CD4-positive, alpha-beta T cell treated with Interferon alpha-2 for 1 hour (primary cell): ENCODE measurements around the gene DDX49.
A peak's percentile ranks its signal among the peaks of the same experiment; 100 is the strongest.
"Not testable (repeated sequence)": the region's sequence is repeated elsewhere in the genome, so short reads cannot be mapped to it uniquely, and the experiment has no call there.

Experiments used
- DNase-seq, 2 donors: peaks; one replicate each; pipeline ENCODE4 v3.0.0-alpha.2; 2020 to 2022

The DDX49 gene

GRCh38 chr19:18910801-18911436 lies 8.6 kb upstream of the DDX49 start:
- no peak for DNase-seq

DNA sequence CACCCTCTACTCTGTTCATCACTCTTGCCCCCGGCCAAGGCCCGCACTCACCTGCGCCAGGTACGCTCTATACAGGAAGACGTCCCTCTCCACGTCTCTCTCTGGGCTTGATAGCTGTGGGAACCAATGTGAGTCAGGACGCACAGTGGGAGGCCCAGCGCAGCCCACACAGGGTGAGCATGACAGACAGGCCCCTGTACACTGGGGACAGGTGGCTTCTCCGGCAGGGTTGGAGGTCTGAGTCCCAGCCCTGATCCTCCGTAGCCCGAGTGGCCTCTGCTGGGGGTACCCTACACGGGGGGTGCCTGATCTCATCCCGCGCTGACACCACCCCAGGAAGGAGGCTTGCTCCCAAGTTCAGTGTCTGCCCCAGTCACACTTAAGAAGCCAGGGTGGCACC lies 6.6 kb upstream of the DDX49 start:
- no peak for DNase-seq

DNA sequence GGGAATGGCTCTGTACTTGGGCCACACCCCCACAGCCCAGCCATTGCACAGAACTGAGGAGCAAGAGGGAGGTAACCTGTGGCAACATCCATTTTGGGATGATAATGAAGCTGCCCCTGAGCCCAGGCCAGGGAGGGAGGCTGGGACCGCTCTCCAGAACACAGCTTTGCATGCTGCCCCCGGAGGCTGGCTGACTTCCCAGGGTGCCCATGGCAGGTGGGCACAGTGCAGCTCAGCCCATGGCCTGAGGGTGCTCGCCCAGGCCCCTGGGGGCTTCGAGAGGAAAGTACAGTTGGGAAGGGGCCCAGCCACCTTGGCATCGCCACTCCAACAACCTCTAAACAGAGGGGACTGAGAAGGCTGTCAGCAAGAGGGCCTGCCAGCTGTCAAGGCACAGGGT lies 6.0 kb upstream of the DDX49 start:
- DNase-seq = no peak

GRCh38 chr19:18915639-18916038 lies 3.9 kb upstream of the DDX49 start:
- DNase-seq = peak; percentile 37 to 42

DNA sequence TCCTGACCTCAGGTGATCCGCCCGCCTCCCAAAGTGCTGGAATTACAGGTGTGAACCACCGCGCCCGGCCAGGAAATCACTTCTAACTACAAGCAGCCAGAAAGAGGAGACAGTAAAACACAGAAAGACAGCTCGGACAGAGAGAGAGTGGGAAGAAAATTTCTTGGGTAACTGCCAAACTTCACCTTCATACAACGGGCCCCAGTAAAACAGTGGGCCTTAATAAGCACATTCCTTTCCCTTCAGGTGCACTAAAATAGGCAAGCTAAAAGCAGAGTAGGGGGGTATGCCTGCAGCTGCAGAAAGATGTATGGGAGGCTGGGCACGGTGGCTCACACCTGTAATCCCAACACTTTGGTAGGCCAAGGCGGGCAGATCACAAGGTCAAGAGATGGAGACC lies 1.9 kb upstream of the DDX49 start:
- DNase-seq = not testable (repeated sequence)

DNA sequence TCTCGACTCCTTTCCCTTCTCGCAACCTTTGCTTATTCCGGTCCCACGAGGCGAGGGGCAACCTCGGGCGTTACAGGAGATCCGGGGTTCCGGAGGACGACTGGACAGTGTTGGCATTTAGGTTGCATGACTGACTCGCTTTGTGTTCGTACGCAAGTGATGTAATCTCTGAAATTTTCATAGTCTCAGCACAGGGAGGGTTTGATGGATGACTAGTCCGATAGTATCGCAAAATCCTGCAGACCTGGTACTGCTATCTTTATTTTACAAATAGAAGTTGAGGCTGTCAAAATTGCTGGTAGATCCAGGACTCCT lies 342 bp downstream of the DDX49 start:
- DNase-seq = no peak

GRCh38 chr19:18920400-18920799 lies 885 bp downstream of the DDX49 start:
- DNase-seq = no peak

GRCh38 chr19:18921593-18921992 lies 2.1 kb downstream of the DDX49 start:
- DNase-seq = no peak

DNA sequence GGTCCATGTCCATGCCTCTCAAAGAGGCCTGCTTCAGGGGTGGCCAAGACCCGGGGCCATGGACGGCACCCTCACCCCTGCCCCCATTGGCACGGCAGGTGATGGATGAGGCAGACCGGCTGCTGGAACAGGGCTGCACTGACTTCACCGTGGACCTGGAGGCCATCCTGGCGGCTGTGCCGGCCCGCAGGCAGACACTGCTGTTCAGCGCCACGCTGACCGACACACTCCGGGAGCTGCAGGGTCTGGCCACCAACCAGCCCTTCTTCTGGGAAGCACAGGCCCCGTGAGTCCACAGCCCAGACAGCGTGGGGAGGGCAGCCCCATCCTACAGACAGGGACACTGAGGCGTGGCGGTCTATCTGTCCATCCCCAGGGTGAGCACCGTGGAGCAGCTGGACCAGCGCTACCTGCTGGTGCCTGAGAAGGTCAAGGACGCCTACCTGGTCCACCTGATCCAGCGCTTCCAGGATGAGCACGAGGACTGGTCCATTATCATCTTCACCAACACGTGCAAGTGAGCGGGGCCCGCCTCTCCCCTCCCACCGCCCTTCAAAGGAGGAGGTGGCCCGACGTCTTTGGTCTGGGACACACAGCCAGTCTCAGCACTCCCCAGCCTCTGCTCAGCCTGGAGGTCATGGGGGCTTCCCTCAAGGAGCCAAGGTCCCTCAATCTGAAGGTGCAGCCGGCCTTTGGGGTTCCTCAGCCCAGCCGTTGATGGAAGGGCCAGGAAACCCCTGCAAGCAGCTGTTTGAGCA lies 2.9 kb downstream of the DDX49 start:
- DNase-seq = no peak

DNA sequence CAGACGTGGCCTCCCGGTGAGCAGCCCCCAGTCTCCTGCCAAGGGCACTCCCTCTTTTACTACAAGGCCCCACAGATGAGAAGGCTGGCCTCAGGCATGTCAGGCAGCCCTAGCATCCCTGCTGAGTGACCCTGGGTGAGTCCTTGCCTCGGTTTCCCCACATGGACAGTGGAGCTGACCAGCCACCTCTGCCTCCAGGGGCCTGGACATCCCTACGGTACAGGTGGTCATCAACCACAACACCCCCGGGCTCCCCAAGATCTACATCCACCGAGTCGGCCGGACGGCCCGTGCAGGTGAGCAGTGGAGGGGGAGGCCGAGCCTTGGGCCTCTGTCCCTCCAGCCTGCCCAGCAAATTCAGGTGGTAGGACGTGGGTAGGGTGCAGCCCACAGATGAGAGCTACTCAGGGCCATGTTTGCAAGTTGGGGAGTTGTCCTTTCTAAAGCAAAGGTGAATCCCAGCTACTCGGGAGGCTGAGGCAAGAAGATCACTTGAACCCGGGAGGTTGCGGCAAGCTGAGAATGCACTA lies 5.2 kb downstream of the DDX49 start:
- DNase-seq = no peak

- DNase-seq = no peak
Observed at GRCh38 chr19:18928018-18928805, 8.7 kb downstream of the DDX49 start.

DNA sequence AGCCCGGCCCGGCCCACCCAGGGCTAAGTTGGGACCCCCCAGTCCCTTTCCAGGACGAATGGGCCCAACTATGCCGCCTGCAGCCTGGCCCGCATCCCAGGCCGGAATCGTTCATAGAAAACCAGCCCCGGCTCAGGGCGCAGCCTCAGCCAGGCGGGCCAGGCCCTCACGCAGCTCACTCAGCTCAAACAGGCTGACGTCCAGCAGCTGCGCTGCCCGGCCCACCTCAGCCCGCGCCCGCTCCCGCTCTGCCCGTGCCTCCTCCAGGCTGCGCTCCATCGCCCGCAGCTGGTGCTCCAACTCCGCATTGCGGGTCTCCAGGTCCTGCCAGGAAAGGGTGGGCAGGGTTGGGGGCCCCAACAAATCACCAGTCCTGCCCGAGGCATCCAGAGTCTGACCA lies 9.8 kb downstream of the DDX49 start:
- no peak for DNase-seq

GRCh38 chr19:18931316-18932162 lies 12.0 kb downstream of the DDX49 start:
- no peak for DNase-seq

GRCh38 chr19:18932216-18932841 lies 12.8 kb downstream of the DDX49 start:
- peak; percentile 84 to 86 for DNase-seq

DNA sequence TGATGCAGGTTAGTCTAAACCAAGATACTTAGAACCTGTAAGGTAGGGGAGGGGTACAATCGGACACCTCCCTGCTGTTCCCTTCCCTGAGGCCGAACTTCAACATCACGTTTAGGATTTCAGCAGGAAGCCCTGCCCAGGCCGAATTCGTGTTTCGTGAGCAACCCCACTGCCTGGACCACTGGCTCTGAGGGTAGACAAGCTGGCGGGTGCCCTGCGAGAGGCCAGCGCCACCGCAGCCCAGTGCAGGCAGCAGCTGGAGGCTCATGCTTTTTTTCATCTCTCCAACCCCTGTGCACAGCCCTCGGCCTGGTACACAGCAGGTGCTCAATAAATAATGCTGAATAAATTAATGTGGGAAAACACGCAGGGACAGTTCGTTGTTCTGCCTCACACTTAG lies 13.8 kb downstream of the DDX49 start:
- DNase-seq = no peak

GRCh38 chr19:18939163-18939562 lies 19.6 kb downstream of the DDX49 start:
- DNase-seq = no peak

- DNase-seq = no peak
Observed at GRCh38 chr19:18939922-18940768, 20.6 kb downstream of the DDX49 start.

DNA sequence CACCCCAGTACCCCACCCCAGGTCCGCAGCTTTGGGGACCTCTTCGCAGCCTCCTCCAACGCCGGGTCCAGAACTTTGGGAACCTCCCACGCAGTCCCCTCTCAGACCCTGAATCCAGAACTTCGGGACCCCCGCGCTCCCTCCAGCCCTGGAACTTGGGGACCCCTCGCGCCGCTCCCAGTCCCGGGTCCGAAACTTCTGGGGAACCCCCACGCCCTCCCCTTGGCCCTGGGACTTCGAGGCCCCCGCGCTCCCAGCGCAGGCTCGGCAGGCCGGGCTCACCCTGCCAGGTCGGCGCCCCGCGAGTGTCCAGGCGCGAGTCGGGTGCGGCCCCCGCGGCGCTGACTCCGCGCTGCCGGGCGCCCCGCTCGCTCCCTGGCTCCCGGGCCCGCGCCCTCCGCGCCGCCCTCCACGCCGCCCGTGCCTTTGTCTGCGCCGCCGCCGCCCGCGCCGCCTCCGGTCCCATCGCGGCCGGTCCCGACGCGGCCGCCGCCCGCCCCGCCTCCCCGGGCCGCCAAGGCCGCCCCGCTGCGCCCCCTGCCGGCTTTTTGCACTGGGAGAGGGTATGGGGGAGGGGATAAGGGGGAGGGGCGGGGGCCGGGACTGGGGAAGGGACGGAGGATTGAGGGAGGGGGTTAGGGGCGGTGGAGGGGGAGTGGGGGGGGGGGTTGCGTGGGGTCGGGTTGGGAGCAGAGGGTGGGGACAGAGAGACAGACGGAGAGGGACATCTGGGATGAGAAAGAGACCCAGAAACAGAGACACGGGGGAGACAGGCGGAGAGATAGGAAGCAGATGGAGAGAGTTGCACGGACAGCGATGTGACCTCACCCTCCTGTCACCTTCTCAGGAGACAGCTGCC lies 21.5 kb downstream of the DDX49 start, which contains the start of gene HOMER3:
HOMER3 (minus strand) TSS at position 449 of the 859 bp plus-strand sequence. CDS start 2,235 bp downstream, outside the sequence.
- peak; percentile 72 to 81 for DNase-seq

- DNase-seq = no peak
Observed at GRCh38 chr19:18941628-18942354, 22.3 kb downstream of the DDX49 start.
